ENCODE measurements around the gene TNRC18. TPM values are rescaled to one million over a fixed set of nuclear protein-coding genes. Genes with fewer than 3 reads are reported as not detected.

Gene TNRC18
- total and polyA plus RNA-seq, 12 donors = 10.1 to 42.3 (median 30.3) TPM

- no peaks in the 10 kb centered on the region for H3K9me3 ChIP-seq
- intact Hi-C loops (cut with DNase I) = loop anchor here in 3 of 10 donors (5.0 to 10.0 kb wide), 2 partner anchors 52 to 110 kb away; no protein-coding TSS in a partner anchor
- peaks cover 0 to 98% (median 34%) of the 10 kb centered on the region in 9 donors for H3K36me3 ChIP-seq
- peak overlapping the region in 5 of 10 donors; percentile 21 to 36 (median 35) for H3K4me3 ChIP-seq
- WGBS, 2 donors = 32 to 50% methylated on average over 17 of the region's 17 CpGs
- peaks cover 5 to 30% (median 18%) of the 10 kb centered on the region in 9 donors for H3K4me1 ChIP-seq
- H3K27me3 ChIP-seq = no peaks in the 10 kb centered on the region
- DNase-seq (peak; percentile 65 to 82), ATAC-seq (peak; percentile 81 to 96 (median 91))
- peak overlapping the region; percentile 36 to 79 (median 66) for H3K27ac ChIP-seq
- TF ChIP-seq CTCF (IDR thresholded peaks at IDR 0.05) = no peak
Observed at GRCh38 chr7:5354460-5355232, 69.0 kb downstream of the TNRC18 start.

GRCh38 chr7:5352440-5353010, 71.1 kb downstream of the TNRC18 start:
- Histone ChIP-seq H3K27me3 (no peaks in the 10 kb centered on the region), H3K4me3 (no peak overlapping the region), H3K4me1 (peaks cover 5 to 31% (median 18%) of the 10 kb centered on the region in 9 donors), H3K9me3 (no peaks in the 10 kb centered on the region), H3K27ac (no peak overlapping the region), H3K36me3 (peaks cover 0 to 98% (median 21%) of the 10 kb centered on the region in 9 donors)
- WGBS, 2 donors = 94 to 96% methylated on average over 19 of the region's 19 CpGs
- intact Hi-C loops (cut with DNase I) = loop anchor here in 3 of 10 donors (5.0 to 10.0 kb wide), 2 partner anchors 50 to 108 kb away; no protein-coding TSS in a partner anchor
- no peak for DNase-seq
- no peak for TF ChIP-seq CTCF (IDR thresholded peaks at IDR 0.05)
- ATAC-seq = no peak

GRCh38 chr7:5351507-5352265, 71.9 kb downstream of the TNRC18 start:
- no peaks in the 10 kb centered on the region for H3K9me3 ChIP-seq
- intact Hi-C loops (cut with DNase I) = loop anchor here in 3 of 10 donors (5.0 to 10.0 kb wide), 2 partner anchors 49 to 107 kb away; no protein-coding TSS in a partner anchor
- H3K27me3 ChIP-seq = no peaks in the 10 kb centered on the region
- peaks cover 0 to 98% (median 12%) of the 10 kb centered on the region in 9 donors for H3K36me3 ChIP-seq
- no peak overlapping the region for H3K27ac ChIP-seq
- whole genome bisulfite sequencing, 2 donors = 90 to 95% methylated on average over 35 of the region's 35 CpGs
- peaks cover 5 to 31% (median 18%) of the 10 kb centered on the region in 9 donors for H3K4me1 ChIP-seq
- no peak for ATAC-seq
- no peak overlapping the region for H3K4me3 ChIP-seq
- DNase-seq = no peak
- TF ChIP-seq CTCF (IDR thresholded peaks at IDR 0.05) = no peak
